HepG2 (cell line): ENCODE results near the gene MYO7A. TPM values are rescaled to one million over a fixed set of nuclear protein-coding genes. Genes with fewer than 3 reads are reported as not detected.

Experiments used
- ATF2 ChIP-seq: sonication (generic); formaldehyde crosslinking; IDR thresholded peaks from 2 replicates; pipeline ENCODE4 v1.4.0; 2020; ENCODE audit warnings: missing genetic modification reagents
- ETV5 ChIP-seq: IDR thresholded peaks from 2 replicates; pipeline ENCODE4 v1.6.1; 2018; ENCODE audit warnings: missing biosample characterization, missing genetic modification reagents, inconsistent platforms, borderline replicate concordance
- MNT ChIP-seq: fragments of 450-650 bp; IDR thresholded peaks from 2 replicates; pipeline ENCODE4 v1.6.1; 2016
- PPARG ChIP-seq: conservative IDR thresholded peaks from 2 replicates; pipeline ENCODE4 v1.6.1; 2016; ENCODE audit warnings: missing biosample characterization, missing genetic modification reagents
- SP1 ChIP-seq, 2 experiments: fragments of 450-650 bp in 1 of 2; sonication (generic) in 1 of 2; formaldehyde crosslinking in 1 of 2; IDR thresholded peaks; 2 replicates each; pipeline versions ENCODE4 v1.4.0 to v1.6.1; 2016 to 2020; ENCODE audit warnings: missing genetic modification reagents in 1 of 2
- SRY ChIP-seq: sonication (generic); formaldehyde crosslinking; IDR thresholded peaks from 2 replicates; pipeline ENCODE4 v1.8.0; 2022; ENCODE audit warnings: mild to moderate bottlenecking, missing genetic modification reagents
- TAF15 ChIP-seq: fragments of 200-400 bp; formaldehyde crosslinking; IDR thresholded peaks from one replicate; pipeline ENCODE4 v1.6.1; 2018; ENCODE audit warnings: mild to moderate bottlenecking, low read depth, low read length; ENCODE audit not compliant: poor library complexity, severe bottlenecking
- ZBTB46 ChIP-seq: sonication (generic); formaldehyde crosslinking; IDR thresholded peaks from 2 replicates; pipeline ENCODE4 v1.4.0; 2020; ENCODE audit warnings: mild to moderate bottlenecking, missing genetic modification reagents, borderline replicate concordance
- ZNF230 ChIP-seq: sonication (generic); formaldehyde crosslinking; IDR thresholded peaks from 2 replicates; pipeline ENCODE4 v1.4.0; 2020; ENCODE audit warnings: mild to moderate bottlenecking, missing genetic modification reagents
- ZNF24 ChIP-seq: fragments of 450-650 bp; IDR thresholded peaks from 2 replicates; pipeline ENCODE4 v1.6.1; 2017; ENCODE audit warnings: antibody characterized with exemption, mild to moderate bottlenecking
- ZNF574 ChIP-seq: sonication (generic); formaldehyde crosslinking; IDR thresholded peaks from 2 replicates; pipeline ENCODE4 v1.4.0; 2020; ENCODE audit warnings: missing genetic modification reagents
- ZNF615 ChIP-seq: sonication (generic); formaldehyde crosslinking; IDR thresholded peaks from 2 replicates; pipeline ENCODE4 v1.5.0; 2020; ENCODE audit warnings: mild to moderate bottlenecking, missing genetic modification reagents, borderline replicate concordance
- ZNF782 ChIP-seq: sonication (generic); formaldehyde crosslinking; IDR thresholded peaks from 2 replicates; pipeline ENCODE4 v1.4.0; 2020; ENCODE audit warnings: missing genetic modification reagents, mild to moderate bottlenecking, borderline replicate concordance
- ZNF800 ChIP-seq: sonication (generic); formaldehyde crosslinking; IDR thresholded peaks from 2 replicates; pipeline ENCODE4 v1.4.0; 2020; ENCODE audit warnings: missing genetic modification reagents
- ZSCAN22 ChIP-seq: sonication (generic); formaldehyde crosslinking; IDR thresholded peaks from 2 replicates; pipeline ENCODE4 v1.4.0; 2020; ENCODE audit warnings: mild to moderate bottlenecking, missing genetic modification reagents
- ZSCAN5A ChIP-seq: sonication (generic); formaldehyde crosslinking; IDR thresholded peaks from 2 replicates; pipeline ENCODE4 v1.8.0; 2022; ENCODE audit warnings: mild to moderate bottlenecking, missing genetic modification reagents, borderline replicate concordance
- polyA plus RNA-seq, 8 experiments: library from polyadenylated mRNA; depleted of rRNA in 3 of 8; stranded (reverse) in 7 of 8; unstranded in 1 of 8; fragments of >200 nt; fragmentation: Illumina TruSeq in 4 of 8; extraction: Trizol in 4 of 8; gene quantifications; 2 replicates each; pipeline versions ENCODE4 v1.2.1 to v1.2.3, GENCODE V29; 2011 to 2016; ENCODE audit warnings: low read depth in 4 of 8, missing spikeins in 1 of 8, mixed read lengths in 1 of 8; ENCODE audit not compliant: insufficient read depth in 1 of 8
- total RNA-seq, 5 experiments: library from RNA; depleted of rRNA; stranded (reverse); fragments of >200 nt; fragmentation: Illumina TruSeq; extraction: Trizol; gene quantifications; 2 replicates each; pipeline ENCODE4 v1.2.3, GENCODE V29; 2016; ENCODE audit warnings: low read depth in 1 of 5

The MYO7A gene
- total and polyA plus RNA-seq, 2 of the 13 experiments (the other 11 are each of a cell fraction or from before 2014, with no cell fraction given), result 7.5 to 10.0 TPM

- peak; percentile 42; the same call in 1 of the 2 replicates for TF ChIP-seq ZNF574 (CRISPR knock-in tag)
- no peak for TF ChIP-seq ZNF615 (CRISPR knock-in tag)
- no peak for TF ChIP-seq ZSCAN22 (CRISPR knock-in tag)
- TF ChIP-seq ZNF230 (CRISPR knock-in tag), result no peak
- TF ChIP-seq ATF2 (CRISPR knock-in tag), result 0 out of 2 replicates have a peak, but pooled peaks have one; percentile 38
- no peak for TF ChIP-seq ZBTB46 (CRISPR knock-in tag)
- TF ChIP-seq ZNF24, result no peak
- TF ChIP-seq ZSCAN5A (CRISPR knock-in tag), result no peak
- TF ChIP-seq PPARG, result 0 out of 2 replicates have a peak, but pooled peaks have one; percentile 28
- TF ChIP-seq ETV5 (CRISPR knock-in tag), result no peak
- 0 out of 2 replicates have a peak, but pooled peaks have one; percentile 4 for TF ChIP-seq MNT
- no peak for TF ChIP-seq ZNF782 (CRISPR knock-in tag)
- no peak for TF ChIP-seq SP1 (IDR thresholded peaks at IDR 0.05)
- peak; percentile 48; the same call in 1 of the 2 replicates for TF ChIP-seq SP1 (CRISPR knock-in tag; IDR thresholded peaks at IDR 0.05)
- no peak for TF ChIP-seq ZNF800 (CRISPR knock-in tag)
- TF ChIP-seq TAF15, result no peak
- no peak for TF ChIP-seq SRY (CRISPR knock-in tag)
These were observed 2.9 kb downstream of the MYO7A start (continued) for GRCh38 chr11:77130763-77131513.
